ENCODE measurements around the gene SOS2. TPM values are rescaled to one million over a fixed set of nuclear protein-coding genes. Genes with fewer than 3 reads are reported as not detected.

SOS2 gene
- total and polyA plus RNA-seq, 2 of the 4 experiments (the other 2 are of a cell fraction): 6.3 to 10.9 TPM

DNA sequence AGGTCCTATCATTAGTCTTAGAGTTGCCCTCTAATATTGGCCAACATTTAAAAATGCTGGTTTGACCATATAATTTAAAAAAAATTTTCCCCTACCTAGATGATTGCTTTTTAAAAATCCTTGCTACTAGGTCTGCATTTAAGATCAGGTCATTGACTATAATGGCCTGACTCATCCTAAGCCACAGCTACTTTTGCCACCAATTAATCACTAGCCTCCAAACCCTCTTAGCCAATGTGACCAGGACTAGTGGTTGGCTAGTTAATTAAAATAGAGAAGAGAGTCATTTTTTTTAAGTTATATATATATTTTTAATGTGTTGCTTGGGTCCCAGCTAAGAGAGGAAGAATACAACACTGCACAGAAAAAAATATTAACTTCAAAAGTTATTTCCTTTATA, 57.5 kb downstream of the SOS2 start:
- H2AFZ ChIP-seq (replicated peaks; ENCODE audit: low read length, poor library complexity): no peak overlapping the region
- H2BK120ac ChIP-seq (ENCODE audit: low read depth, low read length): no peak overlapping the region
- BruUV-seq (replicated peaks): no TSS peak
- no peak overlapping the region for H3K4ac ChIP-seq (ENCODE audit: low read depth, low read length)
- H3K79me1 ChIP-seq (ENCODE audit: low read depth in 1 of 2, low read length in 2 of 2): peaks cover 0 to 8% of the 10 kb centered on the region in 2 experiments; a peak in 1 of 4 replicates
- no peak overlapping the region for H3K23ac ChIP-seq (ENCODE audit: low read depth, low read length)
- no peaks in the 10 kb centered on the region for H3K9me3 ChIP-seq (ENCODE audit: control insufficient read depth, insufficient read depth, low read length)
- no peak overlapping the region for H2AK5ac ChIP-seq (ENCODE audit: low read depth, low read length)
- peak; percentile 4 for DNase-seq
- intact Hi-C loops (cut with micrococcal nuclease) (no loop called here), in situ Hi-C loops (cut with MboI; ENCODE audit: low sequenced_read_pairs) (no loop called here), dilution Hi-C loops (cut with HindIII; ENCODE audit: low sequenced_read_pairs, unreplicated experiment) (no loop called here)
- ChIA-PET CTCF (no interaction called here), POLR2A (ENCODE audit: unreplicated experiment) (no interaction called here)
- no peak overlapping the region for H4K5ac ChIP-seq (ENCODE audit: low read depth, low read length)
- no peak overlapping the region for H4K91ac ChIP-seq (ENCODE audit: insufficient read depth, low read depth, low read length)
- no peak overlapping the region for H4K8ac ChIP-seq (ENCODE audit: low read depth in 2 of 2, low read length in 2 of 2)
- H3K4me3 ChIP-seq (ENCODE audit: insufficient read depth, low read depth, low read length): no peak overlapping the region
- H3K9me1 ChIP-seq (ENCODE audit: insufficient read depth, low read length): no peaks in the 10 kb centered on the region
- H2BK5ac ChIP-seq (ENCODE audit: low read depth, low read length, poor library complexity, severe bottlenecking): no peak overlapping the region
- no peak overlapping the region for H2BK15ac ChIP-seq (ENCODE audit: low read depth, low read length)
- no peaks in the 10 kb centered on the region for H4K20me1 ChIP-seq (ENCODE audit: insufficient read depth, low read length)
- peaks cover 2% of the 10 kb centered on the region; the same call in 1 of the 2 replicates for H3K4me1 ChIP-seq (ENCODE audit: control insufficient read depth, insufficient read depth, low read length)
- no peaks in the 10 kb centered on the region for H3K27me3 ChIP-seq (ENCODE audit: control insufficient read depth, insufficient read depth, low read length)
- H3K27ac ChIP-seq (ENCODE audit: insufficient read depth, low read length): no peak overlapping the region
- ATAC-seq (ENCODE audit: low read depth): no peak
- no peak overlapping the region for H3K18ac ChIP-seq (ENCODE audit: low read depth, low read length)
- H3K4me2 ChIP-seq (ENCODE audit: low read depth, low read length): no peak overlapping the region
- H3K36me3 ChIP-seq (ENCODE audit: control insufficient read depth, insufficient read depth, low read length): peaks cover 10% of the 10 kb centered on the region
- no peak overlapping the region for H3K14ac ChIP-seq (replicated peaks; ENCODE audit: low read depth, low read length)
- no peak overlapping the region for H2BK20ac ChIP-seq (ENCODE audit: low read depth, low read length)
- no peak overlapping the region for H2AK9ac ChIP-seq (replicated peaks; ENCODE audit: low read depth, low read length, poor library complexity)
- H3K9ac ChIP-seq (ENCODE audit: low read depth, low read length): no peak overlapping the region
- no peak overlapping the region for H3K56ac ChIP-seq (ENCODE audit: extremely low read depth, insufficient read depth, low read length)
- TF ChIP-seq NFE2L2 (IDR thresholded peaks at IDR 0.05; ENCODE audit: low read depth, low read length): no peak
